GM12801 (cell line): ENCODE results near the gene SH2D5.

ENCODE experiments used
- CTCF ChIP-seq: IDR thresholded peaks from one replicate; pipeline ENCODE4 v1.5.1; 2011; ENCODE audit warnings: control low read depth; ENCODE audit not compliant: insufficient read length; ENCODE audit errors: extremely low read depth

The SH2D5 gene

GRCh38 chr1:20727746-20728316 lies 4.7 kb downstream of the SH2D5 start:
- no peak for TF ChIP-seq CTCF

GRCh38 chr1:20726932-20727745 lies 5.4 kb downstream of the SH2D5 start:
- TF ChIP-seq CTCF = no peak

- TF ChIP-seq CTCF = no peak
Observed at GRCh38 chr1:20726118-20726911, 6.2 kb downstream of the SH2D5 start.

GRCh38 chr1:20725189-20726117 lies 7.0 kb downstream of the SH2D5 start:
- TF ChIP-seq CTCF = no peak

- TF ChIP-seq CTCF = no peak
Observed at GRCh38 chr1:20724364-20725188, 7.9 kb downstream of the SH2D5 start.

GRCh38 chr1:20723537-20724363 lies 8.8 kb downstream of the SH2D5 start:
- no peak for TF ChIP-seq CTCF
